DMS153 treated with DMSO at 0.1 percent for 48 hours (cell line): ENCODE measurements around the gene FSIP1.

Experiments used
- DNase-seq: peaks from one replicate; lab custom pipeline; 2025; ENCODE audit not compliant: unreplicated experiment; lab: John Stamatoyannopoulos, UW

Gene FSIP1

GRCh38 chr15:39623529-39623931, 159.1 kb downstream of the FSIP1 start:
- no peak for DNase-seq

DNA sequence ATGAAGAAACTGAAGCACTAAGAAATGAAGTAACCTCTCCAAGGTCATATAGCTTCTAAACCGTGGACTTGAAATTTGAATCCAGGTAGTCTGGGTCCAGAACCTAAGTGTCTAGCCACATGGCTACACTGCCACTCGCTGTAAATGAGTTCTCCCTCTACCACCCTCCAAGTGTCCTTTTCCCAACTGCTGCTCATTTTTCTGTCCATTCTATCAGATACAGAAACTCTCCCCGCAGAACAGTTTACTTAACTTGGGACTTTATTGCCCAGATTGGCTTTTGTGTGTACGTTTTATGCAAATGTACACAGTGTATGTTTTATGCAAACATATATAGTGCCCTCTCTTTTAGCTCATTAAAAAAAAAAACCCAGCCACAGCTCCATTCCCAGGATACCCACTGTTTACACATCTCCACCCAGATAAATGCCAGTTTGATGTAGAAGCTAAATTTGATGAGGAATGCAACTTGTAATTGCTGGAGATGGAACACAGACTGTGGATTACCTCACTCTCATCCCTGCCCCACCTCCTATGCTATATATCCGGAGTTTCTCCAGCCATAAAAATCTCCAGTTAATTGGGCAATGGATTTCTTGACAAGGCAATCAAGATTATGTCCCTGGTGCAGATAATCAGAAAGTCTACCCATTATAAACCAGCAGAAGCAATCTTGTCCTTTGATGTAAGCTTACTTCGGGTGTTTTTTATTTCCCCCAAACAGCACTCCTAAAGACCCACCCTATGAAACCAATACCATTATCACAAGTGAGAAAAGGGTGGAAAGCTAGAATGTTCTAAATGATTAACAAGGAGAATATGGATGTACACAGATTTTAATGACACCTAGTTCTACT, 159.8 kb downstream of the FSIP1 start:
- peak; percentile 33 for DNase-seq

- DNase-seq: no peak
Measured at GRCh38 chr15:39621976-39622375, 160.7 kb downstream of the FSIP1 start.

DNA sequence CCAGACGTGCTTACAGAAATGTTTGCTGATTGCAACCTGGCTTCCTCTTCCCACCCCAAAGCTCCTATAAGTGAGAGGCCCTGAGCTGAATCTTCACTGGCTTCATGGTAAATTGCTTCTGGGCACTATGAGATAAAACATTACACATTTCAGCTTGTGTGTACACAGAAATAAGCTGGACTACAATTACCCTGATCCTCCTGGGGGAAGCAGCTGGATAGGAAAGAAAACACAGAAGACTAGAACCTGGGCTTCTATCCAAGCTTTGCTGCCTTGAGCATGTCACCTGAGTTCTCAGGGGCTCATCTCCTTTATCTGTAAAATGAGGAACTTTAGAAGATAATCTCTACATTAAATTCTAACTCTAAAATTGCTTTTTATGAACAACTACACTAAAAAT, 161.4 kb downstream of the FSIP1 start:
- peak; percentile 12 for DNase-seq

- no peak for DNase-seq
Measured at GRCh38 chr15:39618063-39618823, 164.4 kb downstream of the FSIP1 start.

GRCh38 chr15:39616731-39617455, 165.7 kb downstream of the FSIP1 start:
- DNase-seq: no peak

- DNase-seq: no peak
Measured at GRCh38 chr15:39613861-39614260, 168.8 kb downstream of the FSIP1 start.

DNA sequence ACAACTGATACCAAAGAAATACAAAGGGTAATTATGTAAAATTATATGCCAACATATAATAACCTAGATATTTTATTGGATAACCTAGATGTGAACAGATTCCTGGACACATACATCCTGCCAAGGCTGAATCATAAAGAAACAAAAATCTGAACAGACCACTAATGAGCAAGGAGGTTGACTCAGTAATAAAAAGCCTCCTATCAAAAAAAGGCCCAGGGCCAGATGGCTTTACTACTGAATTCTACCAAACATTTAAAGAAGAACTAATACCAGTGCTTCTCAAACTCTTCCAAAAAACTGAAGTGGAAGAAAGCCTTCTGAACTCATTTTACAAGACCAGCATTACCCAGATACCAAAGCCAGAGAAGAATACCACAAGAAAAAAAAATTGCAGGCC, 169.4 kb downstream of the FSIP1 start:
- no peak for DNase-seq

GRCh38 chr15:39610665-39611064, 172.0 kb downstream of the FSIP1 start:
- DNase-seq: no peak

- no peak for DNase-seq
Measured at GRCh38 chr15:39609166-39609916, 173.3 kb downstream of the FSIP1 start.

DNA sequence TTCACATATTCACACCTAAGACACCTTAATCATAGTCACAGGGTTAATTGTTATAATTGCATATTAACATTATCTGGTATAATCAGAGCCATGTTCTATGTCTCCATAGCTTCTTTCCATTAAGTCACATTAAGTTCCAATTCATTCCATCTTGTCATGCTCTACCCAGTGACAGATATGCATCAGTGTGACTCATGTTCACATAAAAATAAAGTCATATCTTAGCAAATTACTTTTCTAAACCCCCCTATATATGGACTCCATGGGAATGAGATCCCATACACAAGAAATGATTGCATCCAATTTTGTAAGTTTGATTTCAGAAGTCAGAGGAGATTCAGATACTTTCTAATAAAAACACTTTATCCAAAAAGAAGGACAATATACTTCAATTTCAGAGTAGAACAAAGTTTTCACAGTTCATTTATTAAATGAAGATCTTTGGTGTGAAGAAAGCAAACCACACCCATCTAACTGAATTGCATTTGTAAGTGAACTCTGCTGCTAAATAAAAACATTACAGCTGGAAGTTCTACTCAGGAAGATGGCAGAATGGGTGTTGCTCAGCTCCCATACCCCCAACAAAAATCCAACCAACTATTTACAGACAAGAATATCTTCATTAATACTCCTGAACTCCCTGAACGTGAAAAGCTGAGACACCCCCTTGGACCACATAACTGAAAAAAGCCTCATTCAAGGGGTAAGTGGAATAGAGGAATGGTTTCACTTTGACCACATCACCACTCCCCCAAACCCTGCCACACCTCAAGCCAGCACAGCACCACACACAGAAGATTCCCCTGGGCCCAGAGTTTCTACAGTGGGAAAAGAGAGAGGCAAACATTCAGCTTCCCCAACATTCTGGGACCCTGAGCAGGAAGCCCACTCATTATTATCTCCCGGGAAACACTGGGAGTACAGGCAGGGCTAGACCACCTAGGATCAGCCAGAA, 174.2 kb downstream of the FSIP1 start:
- no peak for DNase-seq

GRCh38 chr15:39605146-39605545, 177.5 kb downstream of the FSIP1 start:
- no peak for DNase-seq

DNA sequence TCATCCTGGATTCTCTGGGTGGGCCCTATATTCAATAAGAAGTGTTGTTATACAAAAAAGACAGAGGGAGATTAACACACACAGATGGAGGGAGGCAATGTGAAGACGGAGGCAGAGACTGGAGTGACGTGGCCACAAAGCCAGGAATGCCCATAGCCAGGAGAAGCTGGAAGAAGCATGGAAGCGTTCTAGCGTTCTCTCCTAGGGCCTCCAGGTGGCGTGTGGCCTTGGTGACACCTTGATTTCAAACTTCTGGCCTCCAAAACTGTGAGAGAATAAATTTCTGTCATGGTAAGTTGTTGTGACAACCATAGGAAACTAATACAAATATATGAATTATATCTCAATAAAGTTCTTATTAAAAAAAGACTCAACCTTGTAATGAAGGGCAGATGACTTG, 180.5 kb downstream of the FSIP1 start:
- no peak for DNase-seq

GRCh38 chr15:39599871-39600270, 182.8 kb downstream of the FSIP1 start:
- no peak for DNase-seq

- no peak for DNase-seq
Measured at GRCh38 chr15:39598958-39599845, 183.4 kb downstream of the FSIP1 start.

- DNase-seq: no peak
Measured at GRCh38 chr15:39598186-39598850, 184.3 kb downstream of the FSIP1 start.

GRCh38 chr15:39597751-39598185, 184.9 kb downstream of the FSIP1 start:
- DNase-seq: no peak

GRCh38 chr15:39597336-39597735, 185.3 kb downstream of the FSIP1 start:
- DNase-seq: no peak
